Mucosa of gallbladder (tissue), 1 donor: ENCODE data around the gene MSLN. TPM values are rescaled to one million over a fixed set of nuclear protein-coding genes. Genes with fewer than 3 reads are reported as not detected.
"Not testable (repeated sequence)": the region's sequence is repeated elsewhere in the genome, so short reads cannot be mapped to it uniquely, and the experiment has no call there.

Source experiments
- DNase-seq: peaks from one replicate; pipeline ENCODE4 v3.0.0-alpha.2; 2020; ENCODE audit warnings: low spot score
- total RNA-seq: library from RNA; stranded (reverse); gene quantifications from one replicate; pipeline ENCODE4 v1.2.1, GENCODE V29; 2021
- donor health status: DM: no; HTN: no; CAD: no.

The MSLN gene
- total RNA-seq, 1 donor from 2014 or later: 53.1 TPM

DNA sequence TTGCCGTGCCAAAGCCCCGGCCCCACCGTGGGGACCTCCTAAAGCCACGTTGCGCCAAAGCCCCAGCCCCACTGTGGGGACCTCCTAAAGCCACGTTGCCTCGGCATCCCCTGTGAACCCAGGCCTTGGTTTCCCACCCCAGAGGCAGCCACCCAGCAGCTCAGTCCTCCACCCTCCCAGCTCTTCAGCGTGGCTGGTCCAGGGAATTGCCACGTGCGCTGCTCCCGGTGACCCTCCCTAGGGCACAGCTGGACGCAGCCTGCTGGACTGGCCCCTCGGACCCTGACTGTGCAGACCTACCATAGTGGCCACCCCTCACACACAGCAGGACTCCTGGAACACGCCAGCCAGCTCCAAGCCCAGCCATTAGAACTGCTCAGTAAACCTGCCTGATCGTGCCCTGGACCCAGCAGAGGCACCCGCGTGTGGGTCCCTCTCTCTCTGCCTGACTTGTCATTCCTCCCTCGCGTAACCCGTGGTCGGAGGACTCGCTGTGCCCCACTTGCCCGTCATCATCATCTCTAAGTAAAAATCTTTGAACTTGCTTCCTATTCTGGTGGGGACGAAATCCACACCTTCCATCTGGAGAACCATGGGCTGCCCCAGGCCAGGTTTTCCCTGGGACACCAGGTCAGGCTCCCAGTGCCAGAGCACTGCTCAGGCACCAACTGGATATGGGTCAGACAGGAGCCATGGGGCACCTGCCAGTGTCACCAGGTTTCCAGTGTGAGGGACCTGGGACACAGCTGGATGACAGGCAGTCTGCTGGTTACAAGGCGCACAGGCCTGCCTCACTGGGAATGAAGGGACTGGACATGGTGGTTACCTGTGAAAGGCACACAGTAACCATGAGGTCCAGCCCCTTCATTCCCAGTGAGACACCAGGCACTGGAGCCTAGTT, 25.3 kb upstream of the MSLN start:
- DNase-seq: no peak

DNA sequence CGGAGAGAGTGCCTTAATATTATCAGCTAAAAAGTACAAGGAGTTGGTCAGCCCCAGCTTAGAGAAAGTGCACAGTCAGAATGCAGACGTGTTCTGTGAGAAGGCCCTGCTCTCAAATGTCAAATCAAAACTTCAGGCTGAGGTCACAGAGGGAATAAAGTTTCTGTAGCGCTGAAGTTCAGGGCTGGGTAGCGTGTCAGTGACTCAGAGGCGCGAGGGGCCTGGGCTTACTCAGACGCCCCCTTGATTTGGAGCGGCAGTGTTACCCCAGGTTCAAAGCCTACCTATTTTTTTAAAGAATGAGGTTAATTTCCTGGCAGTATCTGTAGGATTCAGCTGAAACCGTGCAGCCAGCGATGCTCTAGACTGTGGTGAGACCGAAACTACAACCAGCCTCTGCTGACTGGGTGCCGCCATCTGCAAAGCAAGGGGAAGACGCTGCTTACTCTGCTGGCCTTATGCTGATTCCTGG, 24.5 kb upstream of the MSLN start:
- no peak for DNase-seq

DNA sequence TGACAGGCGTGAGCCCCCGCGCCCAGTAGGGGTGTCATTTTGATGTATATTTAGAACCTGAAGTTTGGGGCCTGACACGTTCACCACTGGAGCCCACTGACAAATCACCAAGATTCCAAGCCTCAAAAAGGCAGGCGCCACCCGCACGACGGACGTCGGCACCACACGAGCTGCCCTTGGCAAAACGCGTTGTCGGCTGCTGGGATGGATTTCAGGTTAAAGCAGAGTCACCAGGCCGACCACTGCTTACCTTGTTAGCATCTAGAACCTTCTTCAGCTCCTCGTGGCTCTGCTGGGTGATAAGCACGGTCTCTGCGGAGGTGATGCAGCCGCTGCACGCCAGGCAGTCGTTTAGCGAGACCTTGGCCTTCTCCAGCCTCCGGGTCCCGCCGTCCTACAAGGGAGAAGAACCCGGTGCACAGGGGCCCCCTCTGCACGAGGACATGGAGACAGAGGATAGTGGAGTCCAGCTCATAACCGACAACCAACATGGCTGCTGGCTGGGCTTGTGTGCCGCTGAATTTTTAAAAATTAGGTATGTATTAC, 23.5 kb upstream of the MSLN start:
- DNase-seq: no peak

DNA sequence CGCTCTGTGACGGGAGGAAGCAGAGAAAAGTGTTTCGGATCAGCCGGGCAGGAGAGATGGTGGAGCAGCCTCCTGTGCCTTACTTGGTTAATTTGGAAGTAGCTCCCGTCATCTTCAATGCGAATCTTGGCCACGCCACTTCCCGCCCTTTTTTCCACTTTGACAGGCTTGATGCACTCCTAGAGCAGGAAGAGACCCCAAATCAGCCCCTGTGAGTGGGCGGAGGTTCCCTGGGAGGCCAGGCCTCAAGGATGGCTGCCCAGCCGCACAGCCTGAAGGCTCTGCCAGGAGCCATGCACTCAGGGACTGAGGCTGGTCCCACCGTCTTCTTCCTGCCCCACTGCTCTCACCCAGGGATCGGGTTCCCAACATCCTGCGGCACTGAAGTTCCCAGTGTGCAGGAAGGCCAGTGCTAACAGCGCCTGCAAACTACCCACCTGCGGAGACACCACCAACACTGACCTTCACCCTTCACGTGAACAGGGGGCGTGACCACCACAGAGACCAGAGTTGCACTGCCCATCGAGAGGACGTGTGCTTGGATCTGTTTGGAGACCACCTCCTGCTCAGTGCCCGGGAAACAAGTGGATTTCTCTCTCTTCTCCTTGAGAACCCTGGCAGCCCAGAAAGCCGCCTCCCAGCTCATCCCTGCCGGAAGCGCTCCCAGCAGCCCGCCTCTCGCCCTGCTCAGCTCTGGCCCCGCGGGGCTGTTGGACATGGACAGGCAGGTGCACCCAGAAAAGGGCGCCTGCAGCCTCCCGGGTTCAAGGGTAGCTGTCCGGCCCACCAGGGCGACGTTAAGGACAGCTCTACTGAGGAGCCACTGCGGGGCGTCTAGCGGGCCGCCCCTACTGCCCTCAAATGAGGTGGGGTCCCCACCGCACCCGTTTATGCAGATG, 20.7 kb upstream of the MSLN start:
- DNase-seq: no peak

DNA sequence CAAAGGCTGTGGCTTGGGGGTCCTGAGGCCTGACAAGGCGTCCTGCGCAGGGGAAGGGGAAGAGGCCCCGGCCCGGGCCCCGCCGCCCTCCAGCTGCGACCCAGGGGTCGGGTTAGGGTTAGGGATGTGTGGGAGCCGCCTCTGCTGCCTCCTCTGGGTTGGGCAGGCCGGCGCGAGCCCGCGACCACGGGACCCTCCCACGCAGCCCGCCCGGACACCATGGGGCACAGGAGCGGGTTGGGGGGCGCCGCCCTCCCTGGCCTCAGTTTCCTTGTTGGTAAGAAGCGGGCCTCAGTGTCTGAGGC, 20.1 kb upstream of the MSLN start:
- no peak for DNase-seq

DNA sequence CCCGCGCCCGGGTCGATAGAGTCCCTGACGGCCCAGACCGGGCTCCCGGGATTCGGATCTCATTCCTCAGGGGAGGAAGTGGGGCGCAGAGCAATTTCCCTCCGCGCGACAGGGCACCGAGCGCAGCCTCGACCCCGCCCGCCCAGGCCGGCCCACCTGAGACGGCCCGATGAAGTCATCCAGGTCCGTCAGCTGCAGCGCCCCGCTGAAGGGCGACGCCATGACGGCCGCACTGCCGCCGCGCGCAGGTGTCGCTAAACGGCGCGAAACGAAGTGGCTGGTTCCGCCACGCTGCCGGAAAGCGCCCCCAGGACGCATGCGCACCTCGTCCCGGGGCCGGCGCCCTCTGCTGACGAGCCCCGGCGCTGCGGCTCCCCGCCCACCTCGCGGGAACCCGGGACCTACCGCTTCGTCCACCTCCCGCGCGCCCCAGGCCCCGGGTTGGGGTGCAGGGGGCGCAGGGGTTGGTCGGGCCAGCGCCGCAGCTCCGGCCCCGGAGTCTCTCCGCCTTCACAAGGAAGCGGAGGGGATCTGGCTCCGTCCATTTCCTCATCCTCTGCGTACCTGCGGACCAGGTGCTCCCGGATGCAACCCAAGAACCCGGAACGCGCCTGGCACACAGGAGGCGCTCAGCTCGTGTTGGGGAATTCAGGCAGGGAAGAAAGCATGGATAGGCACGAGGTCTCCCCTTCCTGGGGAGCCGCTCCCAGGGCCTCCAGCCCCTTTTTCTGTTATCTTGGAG, 19.6 kb upstream of the MSLN start, which contains the start of gene CIAO3:
CIAO3 (minus strand) TSS at position 234 of the 742 bp plus-strand sequence; CDS start at position 222, 12 bp downstream.
- DNase-seq: peak; percentile 90

DNA sequence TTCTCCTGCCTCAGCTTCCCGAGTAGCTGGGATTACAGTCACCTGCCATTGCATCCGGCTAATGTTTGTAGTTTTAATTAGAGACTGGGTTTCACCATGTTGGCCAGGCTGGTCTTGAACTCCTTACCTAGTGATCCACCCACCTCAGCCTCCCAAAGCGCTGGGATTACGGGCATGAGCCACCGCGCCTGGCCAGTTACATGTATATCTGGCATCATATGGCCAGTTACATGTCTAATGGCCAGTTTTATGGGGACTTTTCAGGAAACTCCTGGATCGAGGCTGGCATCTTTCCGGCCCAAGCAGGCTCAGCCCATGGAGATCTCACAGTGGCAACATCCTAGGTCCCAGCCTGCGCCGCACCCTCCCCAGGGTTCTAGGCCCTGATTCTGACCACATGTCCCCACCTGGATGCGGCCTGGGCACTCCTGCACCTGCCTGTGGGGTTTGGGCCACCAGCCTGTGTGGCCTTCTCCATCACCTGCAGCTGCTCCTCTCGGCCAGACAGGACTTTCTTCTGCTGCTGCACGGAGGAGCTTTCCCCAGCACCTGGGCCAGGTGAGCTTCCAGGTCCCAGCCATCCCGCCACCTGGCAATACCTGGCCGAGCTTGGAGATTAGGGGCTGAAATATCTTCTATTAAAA, 18.4 kb upstream of the MSLN start:
- DNase-seq: no peak

DNA sequence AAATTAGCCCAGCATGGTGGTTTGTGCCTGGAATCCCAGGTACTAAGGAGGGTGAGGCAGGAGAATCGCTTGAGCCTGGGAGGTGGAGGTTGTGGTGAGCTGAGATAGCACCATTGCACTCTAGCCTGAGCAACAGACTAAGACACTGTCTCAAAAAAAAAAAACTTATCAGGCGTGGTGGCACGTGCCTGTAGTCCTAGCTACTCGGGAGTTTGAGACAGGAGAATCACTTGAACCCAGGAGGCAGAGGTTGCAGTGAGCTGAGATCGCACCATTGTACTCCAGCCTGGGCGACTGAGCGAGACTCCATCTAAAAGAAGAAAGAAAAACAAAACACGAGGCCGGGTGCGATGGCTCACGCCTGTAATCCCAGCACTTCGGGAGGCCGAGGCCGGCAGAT, 17.6 kb upstream of the MSLN start:
- not testable (repeated sequence) for DNase-seq

DNA sequence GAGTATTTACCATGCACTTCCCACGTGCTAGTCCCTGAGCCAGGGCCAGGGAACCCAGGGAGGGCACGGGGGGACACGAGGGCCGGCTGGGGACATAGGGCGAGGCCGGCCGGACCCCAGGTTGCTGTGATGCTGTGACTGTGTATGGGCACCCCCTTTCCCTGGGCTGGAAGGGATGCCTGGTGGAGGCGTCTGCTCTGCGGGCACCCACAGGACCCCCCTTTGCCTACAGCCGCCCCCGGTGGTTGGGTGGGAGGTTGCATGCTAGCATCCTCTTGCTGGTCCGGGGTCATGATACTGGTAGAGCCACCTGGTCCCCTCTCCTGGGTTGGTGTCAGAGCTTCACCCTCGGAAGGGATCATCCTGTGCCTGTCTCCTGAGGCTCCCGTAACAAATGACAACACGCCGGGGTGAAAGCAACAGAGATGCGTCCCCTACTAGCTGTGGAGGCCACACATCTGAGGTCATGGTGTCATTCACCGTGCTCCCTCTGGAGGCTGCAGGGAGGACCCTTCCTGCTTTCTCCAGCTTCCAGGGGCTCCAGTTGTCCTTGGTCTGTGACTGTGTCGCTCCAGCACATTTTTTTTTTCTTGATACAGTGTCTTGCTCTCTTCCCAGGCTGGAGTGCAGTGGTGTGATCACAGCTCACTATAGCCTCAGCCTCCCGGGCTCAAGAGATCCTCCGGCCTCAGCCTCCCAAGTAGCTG, 16.6 kb upstream of the MSLN start:
- DNase-seq: no peak

DNA sequence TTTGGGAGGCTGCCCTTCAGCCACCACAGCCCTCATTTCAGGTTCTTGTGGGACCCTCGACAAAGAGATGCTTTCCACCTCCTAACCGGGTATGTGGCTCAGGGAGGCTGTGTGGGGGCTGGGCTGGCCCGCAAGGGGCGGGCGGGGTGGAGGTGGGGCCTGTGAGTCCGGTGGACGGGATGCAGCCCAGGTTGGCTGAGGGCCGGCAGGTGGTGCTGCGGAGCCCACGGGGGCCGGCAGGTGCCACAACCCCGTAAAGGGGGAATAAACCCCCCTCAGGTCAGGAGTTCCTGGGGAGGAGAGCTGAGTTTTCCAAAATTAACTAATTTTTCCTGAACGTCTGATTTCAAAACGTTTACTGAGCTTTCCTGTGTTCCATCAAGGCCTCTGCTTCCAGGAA, 14.8 kb upstream of the MSLN start:
- DNase-seq: no peak

DNA sequence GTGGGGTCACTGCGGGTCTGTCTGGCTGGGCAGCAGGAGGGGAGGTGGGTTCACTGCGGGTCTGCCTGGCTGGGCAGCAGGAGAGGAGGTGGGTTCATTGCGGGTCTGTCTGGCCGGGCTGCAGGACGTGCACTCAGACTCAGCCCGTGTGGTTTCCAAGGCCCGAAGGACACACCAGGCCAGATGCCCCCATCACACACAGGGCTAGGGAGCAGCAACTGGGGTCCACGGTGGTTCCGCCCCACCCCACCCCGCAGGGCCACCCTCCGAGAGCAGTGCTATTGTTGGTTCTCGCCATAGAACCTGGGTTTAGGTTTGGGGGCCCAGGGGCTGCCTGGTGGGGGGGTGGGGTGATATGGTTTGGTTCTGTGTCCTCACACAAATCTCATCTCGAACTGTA, 13.9 kb upstream of the MSLN start:
- DNase-seq: no peak

DNA sequence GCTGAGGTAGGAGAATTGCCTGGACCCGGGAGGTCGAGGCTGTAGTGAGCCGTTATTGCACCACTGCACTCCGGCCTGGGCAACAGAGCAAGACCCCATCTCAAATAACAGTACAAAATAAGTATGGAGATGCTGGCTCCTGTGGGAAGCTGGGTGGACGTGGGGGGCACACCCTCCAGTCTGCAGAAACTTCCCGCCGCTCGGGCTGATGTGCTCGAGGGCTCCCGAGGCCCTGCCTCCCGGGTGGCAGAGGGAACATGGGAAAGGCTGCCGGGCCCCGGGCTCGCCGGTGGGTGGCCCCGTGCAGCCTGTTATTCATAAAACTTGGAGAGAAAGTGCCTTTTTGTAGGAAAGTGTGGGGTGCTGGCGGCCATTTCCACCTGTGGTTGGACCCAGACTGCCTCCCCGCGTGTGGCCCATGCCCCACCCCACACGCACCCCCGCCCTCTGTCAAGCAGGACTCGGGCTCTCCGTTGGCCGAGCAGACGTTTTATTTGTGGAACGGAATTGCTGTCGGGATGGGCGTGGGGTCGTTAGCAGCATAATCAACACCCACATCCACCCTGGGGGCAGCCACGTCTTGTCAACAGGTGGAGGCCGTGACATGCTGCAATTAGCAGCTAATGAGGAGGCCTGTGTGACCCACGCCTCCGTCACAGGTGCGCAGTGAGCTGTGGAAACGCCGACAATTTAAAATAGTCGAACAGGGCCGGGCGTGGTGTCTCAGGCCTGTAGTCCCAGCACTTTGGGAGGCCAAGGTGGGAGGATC, 12.4 kb upstream of the MSLN start:
- no peak for DNase-seq

DNA sequence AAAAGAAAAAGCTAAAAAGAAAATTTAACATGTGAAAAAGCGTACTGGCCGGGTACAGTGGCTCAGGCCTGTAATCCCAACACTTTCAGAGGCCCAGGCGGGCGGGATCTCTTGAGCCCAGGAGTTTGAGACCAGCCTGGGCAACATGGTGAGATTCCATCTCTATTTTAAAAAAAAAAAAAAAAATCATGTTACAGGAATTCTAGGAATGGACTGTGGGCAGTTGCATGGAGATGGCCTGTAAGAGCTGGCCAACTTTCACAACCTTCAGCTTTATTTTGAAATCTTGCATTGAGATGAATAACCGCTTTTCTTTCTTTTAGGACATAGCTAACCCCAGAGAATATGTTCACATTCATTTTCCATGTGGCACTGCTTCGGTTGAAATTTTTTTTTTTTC, 11.5 kb upstream of the MSLN start:
- no peak for DNase-seq

DNA sequence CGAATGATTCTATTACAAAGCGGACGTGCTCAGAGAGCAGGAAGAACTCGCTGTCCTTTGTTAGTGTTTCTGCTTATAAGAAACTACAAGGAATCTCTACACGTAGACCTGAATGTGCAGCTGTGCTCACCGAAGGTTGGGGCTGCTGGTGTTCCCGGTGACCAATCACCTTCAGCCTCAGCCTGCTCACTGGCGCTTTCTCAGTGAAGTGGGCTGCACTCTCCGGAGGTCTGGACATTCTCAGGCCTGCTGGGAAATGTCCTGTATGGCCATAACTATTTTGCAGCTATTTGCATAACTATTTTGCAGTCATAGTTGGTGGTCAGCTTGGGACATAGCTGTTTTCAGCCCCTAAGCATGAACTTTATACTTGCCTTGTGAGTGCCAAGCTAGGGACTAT, 10.0 kb upstream of the MSLN start:
- DNase-seq: no peak

DNA sequence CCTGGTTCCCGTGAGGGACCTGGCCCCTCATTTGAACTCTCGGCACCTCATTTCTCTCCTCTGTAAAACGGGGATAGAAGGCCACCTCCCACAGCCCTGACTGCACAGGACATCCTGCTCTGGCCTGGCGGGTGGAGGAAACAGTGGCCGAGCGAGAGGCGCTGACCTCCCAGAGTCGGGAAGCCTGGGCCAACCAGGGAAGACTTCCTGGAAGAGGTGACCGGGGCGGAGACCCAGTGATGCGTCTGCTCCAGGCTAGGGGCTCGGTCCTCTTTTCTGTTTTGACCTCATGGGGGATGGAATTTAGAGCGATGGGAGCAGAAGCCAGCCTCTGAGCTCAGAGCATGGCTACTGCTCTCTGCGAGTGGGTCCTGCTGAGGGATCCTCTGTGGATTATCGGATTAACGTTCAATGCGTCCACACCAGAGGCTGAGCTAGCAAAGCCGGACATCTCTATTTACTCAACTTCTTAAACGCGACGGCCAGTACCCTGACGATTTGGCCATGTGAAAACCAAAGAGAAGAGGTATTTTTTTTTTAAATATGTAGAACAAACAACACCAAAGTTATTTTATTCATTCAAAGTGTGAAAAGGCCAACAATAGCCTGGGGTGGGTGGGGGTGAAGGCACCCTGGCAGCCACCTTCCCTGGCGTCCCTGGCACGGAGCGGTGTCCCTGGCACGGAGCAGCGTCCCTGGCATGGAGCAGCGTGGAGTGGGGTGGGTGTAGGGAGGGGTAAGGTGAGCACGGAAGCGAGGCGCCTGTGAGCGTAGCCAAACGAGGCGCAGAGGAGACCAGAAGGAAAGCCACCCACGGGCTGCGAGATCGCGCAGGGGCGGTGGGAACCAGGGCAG, 9.2 kb upstream of the MSLN start:
- no peak for DNase-seq

DNA sequence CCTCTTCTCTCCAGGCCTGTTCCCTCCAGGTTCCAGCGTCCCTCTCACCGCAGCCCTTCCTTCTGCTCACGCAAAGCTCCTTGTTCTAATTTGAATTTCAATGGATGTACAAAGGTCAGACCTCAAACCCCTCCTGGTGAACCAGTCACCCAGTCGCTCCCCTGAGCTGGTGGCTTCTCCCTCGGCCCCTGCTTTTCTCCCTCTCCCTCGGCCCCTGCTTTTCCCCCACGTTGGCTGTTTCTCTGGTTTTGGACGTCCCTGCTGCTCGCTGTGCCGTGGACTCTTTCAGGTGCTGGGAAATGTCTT, 8.6 kb upstream of the MSLN start:
- no peak for DNase-seq

DNA sequence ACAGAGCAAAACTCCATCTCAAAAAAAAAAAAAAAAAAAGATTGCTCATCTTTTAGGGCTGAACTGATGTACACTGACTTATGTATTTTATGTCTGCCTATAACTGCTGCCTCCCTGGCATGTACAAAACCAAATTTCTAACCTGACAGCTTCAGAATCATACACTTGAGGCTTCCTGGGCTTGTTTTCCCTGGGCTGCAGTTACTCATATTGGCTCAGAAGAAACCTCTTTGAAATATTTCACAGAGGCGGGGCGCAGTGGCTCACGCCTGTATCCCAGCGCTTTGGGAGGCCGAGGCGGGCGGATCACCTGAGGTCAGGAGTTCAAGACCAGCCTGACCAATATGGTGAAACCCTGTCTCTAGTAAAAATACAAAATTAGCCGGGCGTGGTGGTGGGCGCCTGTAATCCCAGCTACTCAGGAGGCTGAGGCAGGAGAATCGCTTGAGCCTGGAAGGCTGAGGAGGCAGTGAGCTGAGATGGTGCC, 6.4 kb upstream of the MSLN start:
- not testable (repeated sequence) for DNase-seq

DNA sequence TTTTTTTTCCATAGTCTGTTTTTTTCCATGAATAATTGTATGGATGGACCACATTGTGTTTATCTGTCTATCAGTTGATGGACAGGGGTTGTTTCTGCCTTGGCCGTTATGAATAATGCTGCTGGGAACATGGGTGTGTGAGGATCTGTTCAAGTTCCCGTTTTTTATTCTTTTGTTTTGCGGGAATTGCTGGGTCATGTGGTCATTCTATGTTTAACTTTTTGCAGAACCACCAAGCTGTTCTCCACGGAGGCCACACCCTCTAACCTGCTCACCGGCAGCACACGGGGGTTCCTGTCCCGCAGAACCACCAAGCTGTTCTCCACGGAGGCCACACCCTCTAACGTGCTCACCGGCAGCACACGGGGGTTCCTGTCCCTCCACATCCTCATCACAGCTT, 5.9 kb upstream of the MSLN start:
- DNase-seq: no peak

DNA sequence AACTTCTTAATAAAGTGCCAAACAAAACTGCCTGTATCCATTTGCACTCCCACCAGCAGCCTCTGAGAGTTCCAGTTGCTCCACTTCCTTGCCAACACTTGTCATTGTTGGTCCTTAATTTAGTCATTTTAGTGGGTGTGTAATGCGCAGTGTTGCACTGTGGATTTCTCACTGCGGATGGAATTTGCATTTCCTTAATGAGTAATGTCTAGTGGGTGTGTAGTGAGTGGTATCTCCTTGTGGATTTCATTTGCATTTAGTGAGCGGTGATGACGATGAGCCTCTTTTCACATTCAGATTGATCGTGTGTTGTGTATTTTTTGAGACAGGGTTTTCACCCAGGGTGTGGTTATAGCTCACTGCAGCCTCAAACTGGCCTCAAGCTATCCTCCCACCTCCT, 4.1 kb upstream of the MSLN start:
- no peak for DNase-seq
